LNCAP (cell line): ENCODE results near the gene FMNL2.
A peak's percentile ranks its signal among the peaks of the same experiment; 100 is the strongest.

Experiments used
- CTCF ChIP-seq: fragments of 450-650 bp; IDR thresholded peaks from 2 replicates; pipeline ENCODE4 v1.5.1; 2017; ENCODE audit warnings: mild to moderate bottlenecking

The FMNL2 gene

DNA sequence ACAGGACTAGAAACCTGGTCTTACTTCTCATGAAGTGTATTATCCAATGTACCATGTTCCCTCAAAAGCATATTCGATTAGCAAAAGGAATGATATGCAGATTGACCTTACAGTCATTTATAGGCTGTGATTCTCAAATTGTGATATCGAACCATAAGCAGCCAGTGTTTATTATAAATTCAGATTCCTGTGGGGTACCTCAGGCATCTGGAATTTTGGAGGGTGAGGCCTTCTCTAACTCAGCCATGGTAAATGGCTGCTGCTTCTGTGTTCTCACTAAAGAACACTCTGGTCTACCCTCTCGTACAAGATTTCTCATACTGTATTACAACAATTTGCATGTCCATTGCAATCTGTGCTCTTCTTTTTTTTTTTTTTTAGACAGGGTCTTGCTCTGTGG, 297.8 kb downstream of the FMNL2 start:
- TF ChIP-seq CTCF = no peak

GRCh38 chr2:152635635-152636298, 300.8 kb downstream of the FMNL2 start:
- peak; percentile 77 for TF ChIP-seq CTCF

DNA sequence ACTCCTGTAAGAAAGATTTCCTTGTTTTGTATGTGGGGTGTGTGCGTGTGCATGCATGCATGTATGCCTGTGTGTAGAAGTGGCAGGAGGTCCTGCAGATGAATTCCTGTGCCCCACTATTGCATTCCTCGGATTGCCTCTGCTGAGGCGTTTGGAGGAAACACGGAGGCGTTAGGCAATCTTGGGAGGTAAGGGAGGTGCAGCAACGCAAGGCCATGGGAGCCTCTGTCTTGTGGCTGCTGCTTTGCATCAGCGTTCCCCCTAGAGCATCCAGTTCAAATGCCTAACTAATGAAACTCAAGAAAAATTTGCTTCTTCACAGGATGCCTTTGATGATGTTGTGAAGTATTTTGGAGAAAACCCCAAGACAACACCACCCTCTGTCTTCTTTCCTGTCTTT, 302.3 kb downstream of the FMNL2 start:
- TF ChIP-seq CTCF = no peak

DNA sequence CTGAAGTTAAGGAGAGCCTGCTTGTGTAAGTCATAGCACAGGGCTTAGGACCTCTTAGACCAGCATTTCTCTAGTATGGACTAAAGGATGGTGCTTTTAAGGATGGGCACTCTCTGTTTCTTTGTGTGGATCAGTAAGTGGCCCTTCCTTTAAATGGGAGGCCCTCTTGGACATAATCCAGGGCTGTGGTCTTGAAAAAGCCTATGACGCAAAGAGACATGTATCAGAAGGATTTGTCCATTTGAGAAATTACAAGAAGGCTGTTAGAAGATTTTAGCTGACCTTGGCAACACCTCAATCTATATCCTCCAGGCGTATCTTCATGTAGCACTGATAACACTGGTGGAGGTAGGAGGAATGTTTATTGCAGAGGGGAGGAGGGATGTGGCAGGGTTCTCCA, 303.1 kb downstream of the FMNL2 start:
- TF ChIP-seq CTCF = no peak

DNA sequence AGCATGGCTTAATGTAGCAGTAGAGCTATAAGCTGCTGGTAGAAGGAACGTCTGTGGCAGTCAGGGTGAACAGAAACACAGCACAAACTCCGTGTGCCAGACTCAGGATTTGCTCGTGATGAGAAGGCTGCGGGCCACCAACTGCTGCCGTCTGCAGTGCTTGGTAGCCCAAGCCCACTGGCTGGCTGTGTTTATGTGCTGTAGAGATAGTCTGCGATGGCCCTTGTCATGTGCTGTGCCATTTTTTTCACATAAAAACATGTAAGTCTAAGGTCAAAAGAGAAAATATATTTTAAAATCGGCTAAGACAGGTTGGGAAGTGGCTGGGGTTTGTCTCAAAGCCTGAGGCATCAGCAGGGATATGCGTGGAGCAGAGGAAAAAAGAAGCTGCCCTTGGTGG, 303.6 kb downstream of the FMNL2 start:
- TF ChIP-seq CTCF = no peak

- no peak for TF ChIP-seq CTCF
Measured at GRCh38 chr2:152644189-152644873, 309.4 kb downstream of the FMNL2 start.

- TF ChIP-seq CTCF = no peak
Measured at GRCh38 chr2:152646264-152646663, 311.3 kb downstream of the FMNL2 start.
